HG02571 (cell line): ENCODE data around the gene SMNDC1.
A peak's percentile ranks its signal among the peaks of the same experiment; 100 is the strongest.

Experiments used
- ATAC-seq: cut with Tn5 transposase; IDR thresholded peaks from one replicate; pipeline ENCODE4 v1.9.1; 2021; ENCODE audit warnings: mild to moderate bottlenecking, moderate library complexity; ENCODE audit not compliant: unreplicated experiment

The SMNDC1 gene

DNA sequence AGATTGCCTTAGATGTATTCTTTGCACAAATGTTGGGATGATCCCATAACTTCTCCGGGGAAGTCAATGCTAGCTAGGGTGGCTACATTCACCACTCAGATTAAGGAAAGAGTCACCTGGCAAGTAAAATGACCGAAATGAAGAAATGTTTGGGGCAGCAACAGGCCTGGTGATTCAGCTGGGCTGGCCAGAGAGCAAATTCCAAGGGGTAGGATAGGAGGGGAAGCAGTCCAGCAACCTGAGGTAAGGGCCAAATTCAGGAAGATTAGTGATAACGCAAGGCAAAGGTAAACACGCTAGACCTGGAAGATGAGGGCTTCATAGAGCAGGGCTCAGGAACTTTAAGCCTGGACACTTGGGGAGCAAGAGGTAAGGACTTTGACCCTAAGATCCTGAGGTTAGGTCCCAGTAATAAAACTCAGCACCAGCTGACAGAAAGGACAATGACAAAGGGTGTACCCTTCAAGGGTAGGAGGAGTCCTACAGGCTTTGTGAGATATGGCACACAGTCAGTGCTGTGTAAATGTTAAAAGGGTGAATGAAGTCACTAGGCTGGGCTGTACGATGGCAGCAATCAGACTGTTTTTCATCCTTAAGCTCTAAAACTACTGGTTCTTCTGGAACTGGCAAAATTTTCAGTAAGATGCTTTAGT lies 22.7 kb upstream of the SMNDC1 start:
- no peak for ATAC-seq

GRCh38 chr10:110326351-110327032 lies 21.8 kb upstream of the SMNDC1 start:
- ATAC-seq, result no peak

DNA sequence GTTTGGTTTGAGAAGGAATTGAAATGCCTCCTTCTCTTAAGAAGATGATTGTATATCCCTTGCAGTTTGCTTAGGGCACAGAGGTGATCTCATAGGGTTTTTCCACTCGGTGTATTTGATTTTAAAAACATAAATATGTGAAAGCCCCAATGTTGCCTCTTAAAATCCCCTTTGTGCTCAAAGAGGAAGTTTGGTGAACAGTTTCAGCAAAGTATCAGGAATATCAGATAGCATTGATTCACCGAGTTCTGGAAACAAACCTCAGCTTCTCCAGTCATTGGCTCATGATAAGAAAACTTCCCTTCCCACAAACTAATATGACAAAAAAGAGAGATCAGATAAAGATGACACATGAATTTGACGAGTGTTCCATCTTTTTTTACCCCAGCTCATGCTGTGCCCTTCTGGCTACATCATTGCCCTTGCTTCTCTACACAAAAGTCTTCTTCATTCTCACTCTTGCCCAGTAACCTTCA lies 20.1 kb upstream of the SMNDC1 start:
- no peak for ATAC-seq

DNA sequence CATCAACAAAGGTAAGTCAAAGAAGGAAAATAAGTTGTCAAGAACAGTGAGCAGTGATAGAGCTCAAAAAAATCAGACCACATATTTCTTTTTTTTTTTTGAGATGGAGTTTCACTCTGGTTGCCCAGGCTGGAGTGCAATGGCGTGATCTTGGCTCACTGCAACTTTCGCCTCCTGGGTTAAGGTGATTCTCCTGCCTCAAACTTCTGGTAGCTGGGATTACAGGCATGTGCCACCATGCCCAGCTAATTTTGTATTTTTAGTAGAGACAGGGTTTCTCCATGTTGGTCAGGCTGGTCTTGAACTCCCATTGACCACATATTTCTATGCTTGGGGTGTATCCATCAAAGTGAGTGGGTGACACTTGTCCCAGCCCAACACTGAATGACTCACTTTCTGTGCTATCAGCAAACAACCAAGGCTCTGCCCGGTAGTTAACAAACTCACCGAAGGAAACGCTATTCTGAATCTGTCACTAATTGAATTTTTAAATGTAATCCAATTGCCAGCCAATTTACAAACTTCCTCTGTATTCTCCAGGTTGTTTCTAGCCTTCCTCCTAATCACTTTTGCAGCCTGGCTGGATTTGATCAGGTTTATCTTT lies 19.6 kb upstream of the SMNDC1 start:
- ATAC-seq, result no peak

DNA sequence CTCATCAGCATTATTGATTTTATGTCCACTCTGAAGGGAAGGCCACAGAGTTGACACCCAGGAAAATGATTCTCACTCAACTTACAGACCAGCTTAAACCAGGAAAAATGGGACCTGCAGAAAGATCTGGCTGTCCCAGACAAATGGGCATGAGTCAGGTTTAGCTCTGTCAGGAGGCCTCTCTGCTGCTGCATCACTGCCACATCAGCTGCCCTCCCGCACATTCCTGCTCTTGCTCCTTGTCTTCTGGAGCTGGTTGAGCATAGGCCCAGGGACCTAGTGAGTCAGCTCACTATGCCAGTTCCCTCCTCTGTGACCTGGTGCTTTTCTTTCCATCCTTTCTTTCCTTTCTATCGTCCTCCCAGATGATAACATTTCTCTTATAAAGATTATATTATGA lies 18.8 kb upstream of the SMNDC1 start:
- ATAC-seq, result no peak

DNA sequence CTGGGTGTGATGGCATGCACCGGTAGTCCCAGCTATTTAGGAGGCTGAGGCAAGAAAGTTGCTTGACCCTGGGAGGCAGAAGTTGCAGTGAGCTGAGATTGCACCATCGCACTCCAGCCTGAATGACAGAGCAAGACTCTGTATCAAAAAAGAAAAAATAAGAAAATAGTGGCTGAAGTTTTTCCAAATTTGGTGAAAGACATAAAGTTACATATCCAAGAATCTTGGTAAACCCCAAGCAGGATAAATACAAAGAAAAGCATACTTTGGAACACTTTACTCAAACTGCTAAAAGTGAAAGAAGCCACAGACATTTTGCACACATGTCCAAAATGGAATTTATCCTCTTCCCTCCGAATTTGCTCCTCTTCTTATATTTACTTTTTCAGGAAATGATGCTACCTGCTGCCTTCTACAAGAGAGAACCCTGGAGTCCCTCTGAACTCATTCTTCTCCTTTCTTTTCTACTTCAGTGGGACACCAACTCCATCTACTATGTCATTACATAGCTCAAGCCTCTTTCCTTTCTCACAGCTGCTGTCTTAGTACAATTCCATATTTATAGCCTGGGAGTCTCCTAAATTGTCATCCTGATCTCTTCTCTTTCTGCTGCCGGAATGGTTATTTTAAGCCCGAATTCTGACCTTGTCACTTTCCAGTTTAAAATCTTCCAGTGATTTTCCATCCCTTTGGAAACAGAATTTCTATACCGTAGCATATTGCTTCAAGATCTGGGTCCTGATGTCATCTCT lies 17.3 kb upstream of the SMNDC1 start:
- no peak for ATAC-seq

GRCh38 chr10:110317866-110318850 lies 13.4 kb upstream of the SMNDC1 start:
- no peak for ATAC-seq

- ATAC-seq, result no peak
Observed at GRCh38 chr10:110313674-110314073, 9.0 kb upstream of the SMNDC1 start.

- no peak for ATAC-seq
Observed at GRCh38 chr10:110312206-110312605, 7.5 kb upstream of the SMNDC1 start.

- no peak for ATAC-seq
Observed at GRCh38 chr10:110311357-110311949, 6.7 kb upstream of the SMNDC1 start.

GRCh38 chr10:110310741-110311140 lies 6.0 kb upstream of the SMNDC1 start:
- ATAC-seq, result no peak

DNA sequence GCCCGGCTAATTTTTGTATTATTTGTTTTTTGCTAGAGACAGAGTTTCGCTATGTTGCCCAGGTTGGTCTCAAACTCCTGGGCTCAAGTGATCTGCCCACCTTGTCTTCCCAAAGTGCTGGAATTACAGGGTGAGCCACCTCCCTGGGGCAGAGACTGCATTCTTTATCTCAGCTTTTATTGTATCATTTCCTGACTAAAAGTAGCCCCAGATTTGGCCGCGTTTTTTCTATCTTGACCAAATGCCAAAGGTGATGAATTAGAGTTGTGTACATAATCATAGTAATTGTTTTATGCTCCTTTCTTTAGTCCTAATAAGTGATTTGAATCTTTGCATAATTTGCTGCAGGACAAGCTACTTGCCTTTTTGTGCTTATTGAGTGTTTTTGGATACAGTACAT lies 3.1 kb upstream of the SMNDC1 start:
- ATAC-seq, result no peak

DNA sequence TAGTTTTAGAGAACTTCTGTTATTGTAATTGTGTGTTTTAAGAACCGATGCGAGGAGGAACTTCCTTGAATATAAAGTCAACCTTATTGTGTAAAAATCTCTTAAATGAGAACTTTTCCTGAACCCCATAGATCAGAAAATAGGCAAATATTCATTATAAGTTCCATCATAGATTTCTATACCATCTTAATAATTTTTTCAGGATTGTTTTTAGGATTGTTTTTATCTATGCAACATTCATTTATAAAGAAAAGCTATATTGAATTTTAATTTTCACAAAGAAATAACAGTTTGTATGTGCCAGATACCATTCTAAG lies 1.7 kb upstream of the SMNDC1 start:
- ATAC-seq, result no peak

- ATAC-seq, result peak; percentile 38
Observed at GRCh38 chr10:110305767-110306451, 1.2 kb upstream of the SMNDC1 start.

GRCh38 chr10:110304394-110304779 lies 333 bp downstream of the SMNDC1 start:
- peak; percentile 37 for ATAC-seq

DNA sequence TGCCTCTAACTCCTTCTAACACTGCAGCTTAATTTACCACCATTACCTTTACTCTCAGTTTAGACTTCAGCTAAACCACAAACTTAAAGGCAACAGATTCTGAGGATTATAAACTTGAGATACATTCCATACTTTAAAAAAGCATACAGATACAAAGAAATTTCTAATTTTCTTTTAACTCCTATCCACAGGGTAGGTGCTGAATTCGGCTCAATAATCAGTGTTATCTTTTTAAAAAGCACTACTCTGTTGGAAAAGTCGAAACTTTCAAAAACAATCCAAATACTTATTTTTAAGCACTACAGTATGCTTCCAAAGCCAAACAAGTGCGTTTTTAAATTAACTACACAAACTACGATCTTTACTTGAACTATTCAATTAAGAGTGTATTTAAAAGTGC lies 1.0 kb downstream of the SMNDC1 start:
- ATAC-seq, result no peak

DNA sequence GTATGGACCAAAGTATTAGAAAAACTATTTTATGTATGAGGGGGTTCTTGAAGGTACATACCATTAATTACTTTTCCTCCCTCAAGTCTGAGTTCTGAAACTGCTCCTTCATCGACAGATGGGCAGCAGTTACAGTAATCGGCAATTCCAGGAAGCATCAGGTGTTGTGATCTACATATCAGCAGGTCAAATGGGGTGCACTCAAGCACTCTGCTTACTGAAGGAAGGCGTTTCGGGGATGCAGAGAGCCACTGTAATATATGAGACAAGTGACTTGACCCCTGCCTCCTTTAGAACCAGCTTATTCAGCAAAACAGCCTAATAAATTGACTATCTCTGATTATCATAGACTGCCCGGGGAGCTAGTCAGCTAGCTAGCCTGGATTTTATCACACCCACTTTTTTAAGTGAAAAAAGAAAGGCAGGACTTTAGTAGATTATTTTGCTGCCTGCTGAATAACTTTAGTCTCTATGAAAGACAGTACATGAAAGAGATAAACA lies 4.2 kb downstream of the SMNDC1 start:
- ATAC-seq, result no peak

DNA sequence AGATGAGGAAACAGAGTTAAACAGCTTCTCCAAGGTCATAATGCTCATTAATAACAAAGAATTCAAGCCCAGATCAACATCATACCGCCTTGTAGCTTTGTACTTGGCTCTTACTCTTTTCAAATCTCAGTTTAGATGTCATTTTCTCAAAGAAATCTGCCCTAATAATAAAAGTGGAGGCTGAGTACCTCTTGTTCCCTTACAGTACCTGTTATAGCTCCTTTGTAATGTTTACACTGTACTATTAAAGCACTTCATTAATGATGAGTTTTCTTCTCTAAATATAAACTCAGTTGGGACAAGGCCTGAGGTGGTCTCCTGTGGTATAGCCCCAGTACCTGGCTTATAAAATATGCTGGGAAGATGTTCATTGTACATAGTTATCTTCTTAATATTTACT lies 7.8 kb downstream of the SMNDC1 start:
- ATAC-seq, result no peak

DNA sequence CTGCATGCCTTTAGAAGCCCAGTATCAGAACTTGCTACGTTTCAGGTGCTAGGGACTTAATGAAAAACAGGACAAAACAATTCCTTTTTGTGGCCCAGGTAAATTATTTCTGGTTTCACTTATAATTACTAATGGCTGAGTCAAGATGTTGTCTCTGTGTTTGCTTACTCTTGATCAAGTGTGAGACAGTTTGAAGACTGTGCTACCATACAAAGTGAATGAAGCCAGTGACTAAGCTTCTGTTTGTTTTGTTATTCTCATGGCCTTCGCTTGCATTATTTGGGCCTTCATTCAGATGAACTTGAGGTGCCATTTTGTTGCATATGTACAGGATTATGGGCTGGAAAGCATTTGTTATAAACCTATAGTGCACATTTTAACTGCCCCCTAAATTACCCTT lies 17.9 kb downstream of the SMNDC1 start:
- ATAC-seq, result no peak
